HepG2 (cell line): ENCODE measurements around the gene CHID1. TPM values are rescaled to one million over a fixed set of nuclear protein-coding genes. Genes with fewer than 3 reads are reported as not detected.

Source experiments
- CEBPZ ChIP-seq: IDR thresholded peaks from 2 replicates; pipeline ENCODE4 v1.6.1; 2012; ENCODE audit warnings: low read length, improper control_type of control experiment
- ETS1 ChIP-seq: sonication (generic); formaldehyde crosslinking; IDR thresholded peaks from 2 replicates; pipeline ENCODE4 v1.4.0; 2020; ENCODE audit warnings: missing genetic modification reagents
- NPAS2 ChIP-seq: sonication (generic); formaldehyde crosslinking; IDR thresholded peaks from 2 replicates; pipeline ENCODE4 v1.8.0; 2022; ENCODE audit warnings: mild to moderate bottlenecking, missing genetic modification reagents, borderline replicate concordance
- ZNF230 ChIP-seq: sonication (generic); formaldehyde crosslinking; IDR thresholded peaks from 2 replicates; pipeline ENCODE4 v1.4.0; 2020; ENCODE audit warnings: mild to moderate bottlenecking, missing genetic modification reagents
- ZNF256 ChIP-seq: sonication (generic); formaldehyde crosslinking; conservative IDR thresholded peaks from 2 replicates; pipeline ENCODE4 v1.4.0; 2020; ENCODE audit warnings: missing genetic modification reagents
- ZNF619 ChIP-seq: sonication (generic); formaldehyde crosslinking; IDR thresholded peaks from 2 replicates; pipeline ENCODE4 v1.4.0; 2020; ENCODE audit warnings: mild to moderate bottlenecking, missing genetic modification reagents
- polyA plus RNA-seq, 8 experiments: library from polyadenylated mRNA; depleted of rRNA in 3 of 8; stranded (reverse) in 7 of 8; unstranded in 1 of 8; fragments of >200 nt; fragmentation: Illumina TruSeq in 4 of 8; extraction: Trizol in 4 of 8; gene quantifications; 2 replicates each; pipeline versions ENCODE4 v1.2.1 to v1.2.3, GENCODE V29; 2011 to 2016; ENCODE audit warnings: low read depth in 4 of 8, missing spikeins in 1 of 8, mixed read lengths in 1 of 8; ENCODE audit not compliant: insufficient read depth in 1 of 8
- total RNA-seq, 5 experiments: library from RNA; depleted of rRNA; stranded (reverse); fragments of >200 nt; fragmentation: Illumina TruSeq; extraction: Trizol; gene quantifications; 2 replicates each; pipeline ENCODE4 v1.2.3, GENCODE V29; 2016; ENCODE audit warnings: low read depth in 1 of 5
- TF ChIP-seq, protein P1 (sequence below): sonication (generic); formaldehyde crosslinking; IDR thresholded peaks from 2 replicates; pipeline ENCODE4 v1.9.0; 2021; ENCODE audit warnings: missing genetic modification reagents, borderline replicate concordance
- TF ChIP-seq, protein P2 (sequence below): sonication (generic); formaldehyde crosslinking; IDR thresholded peaks from 2 replicates; pipeline ENCODE4 v1.9.0; 2021; ENCODE audit warnings: mild to moderate bottlenecking, missing genetic modification reagents
- TF ChIP-seq, protein P3 (sequence below): sonication (generic); formaldehyde crosslinking; IDR thresholded peaks from 2 replicates; pipeline ENCODE4 v1.8.0; 2022; ENCODE audit warnings: mild to moderate bottlenecking, missing genetic modification reagents
- TF ChIP-seq, protein P4 (sequence below): sonication (generic); formaldehyde crosslinking; IDR thresholded peaks from 2 replicates; pipeline ENCODE4 v1.9.0; 2021; ENCODE audit warnings: missing genetic modification reagents, borderline replicate concordance

Gene CHID1
- total and polyA plus RNA-seq, 2 of the 13 experiments (the other 11 are each of a cell fraction or from before 2014, with no cell fraction given): 65.1 to 93.6 TPM

DNA sequence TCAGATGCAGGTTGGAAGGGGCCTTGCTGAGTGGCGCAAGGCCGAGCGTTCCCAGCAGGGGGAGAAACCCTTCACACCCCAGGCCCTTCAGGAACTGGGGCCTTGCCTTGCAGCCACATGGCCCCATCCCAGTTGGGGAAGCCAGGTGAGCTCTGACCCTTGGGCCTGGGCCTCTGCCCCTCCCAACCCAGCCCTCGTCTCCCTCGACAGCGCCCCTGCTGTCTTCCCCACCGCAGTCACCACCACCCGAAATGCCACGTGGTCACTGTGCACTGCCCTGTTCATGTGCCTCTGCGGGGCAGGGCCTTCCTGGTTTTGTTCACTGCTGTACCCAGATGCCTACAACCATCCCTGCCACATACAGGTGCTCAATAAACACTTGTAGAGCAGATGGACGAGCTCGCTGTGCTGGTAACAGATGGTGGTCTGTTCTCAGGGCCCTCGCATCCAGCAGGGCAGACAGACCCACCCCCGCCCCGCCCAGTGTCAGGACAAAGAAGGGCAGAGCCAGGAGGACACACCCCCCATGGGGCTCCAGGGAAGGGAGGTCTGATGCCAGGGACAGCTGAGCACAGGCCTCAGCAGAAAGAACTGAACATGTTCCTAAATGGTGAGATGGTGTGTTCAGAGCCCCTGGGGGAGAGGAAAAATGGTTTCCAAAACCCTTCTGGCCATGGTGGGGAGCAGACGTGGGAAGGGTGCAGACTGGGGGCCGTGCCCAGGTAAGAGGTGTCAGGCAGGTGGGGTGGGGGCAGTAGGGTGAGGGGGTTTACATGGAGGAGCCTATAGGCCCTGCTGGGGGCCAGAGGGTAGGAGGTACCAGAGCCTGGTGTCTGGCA lies 72.0 kb downstream of the CHID1 start (continued):
- TF ChIP-seq, protein P1, sequence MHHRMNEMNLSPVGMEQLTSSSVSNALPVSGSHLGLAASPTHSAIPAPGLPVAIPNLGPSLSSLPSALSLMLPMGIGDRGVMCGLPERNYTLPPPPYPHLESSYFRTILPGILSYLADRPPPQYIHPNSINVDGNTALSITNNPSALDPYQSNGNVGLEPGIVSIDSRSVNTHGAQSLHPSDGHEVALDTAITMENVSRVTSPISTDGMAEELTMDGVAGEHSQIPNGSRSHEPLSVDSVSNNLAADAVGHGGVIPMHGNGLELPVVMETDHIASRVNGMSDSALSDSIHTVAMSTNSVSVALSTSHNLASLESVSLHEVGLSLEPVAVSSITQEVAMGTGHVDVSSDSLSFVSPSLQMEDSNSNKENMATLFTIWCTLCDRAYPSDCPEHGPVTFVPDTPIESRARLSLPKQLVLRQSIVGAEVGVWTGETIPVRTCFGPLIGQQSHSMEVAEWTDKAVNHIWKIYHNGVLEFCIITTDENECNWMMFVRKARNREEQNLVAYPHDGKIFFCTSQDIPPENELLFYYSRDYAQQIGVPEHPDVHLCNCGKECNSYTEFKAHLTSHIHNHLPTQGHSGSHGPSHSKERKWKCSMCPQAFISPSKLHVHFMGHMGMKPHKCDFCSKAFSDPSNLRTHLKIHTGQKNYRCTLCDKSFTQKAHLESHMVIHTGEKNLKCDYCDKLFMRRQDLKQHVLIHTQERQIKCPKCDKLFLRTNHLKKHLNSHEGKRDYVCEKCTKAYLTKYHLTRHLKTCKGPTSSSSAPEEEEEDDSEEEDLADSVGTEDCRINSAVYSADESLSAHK (CRISPR knock-in tag): no peak
- TF ChIP-seq, protein P2, sequence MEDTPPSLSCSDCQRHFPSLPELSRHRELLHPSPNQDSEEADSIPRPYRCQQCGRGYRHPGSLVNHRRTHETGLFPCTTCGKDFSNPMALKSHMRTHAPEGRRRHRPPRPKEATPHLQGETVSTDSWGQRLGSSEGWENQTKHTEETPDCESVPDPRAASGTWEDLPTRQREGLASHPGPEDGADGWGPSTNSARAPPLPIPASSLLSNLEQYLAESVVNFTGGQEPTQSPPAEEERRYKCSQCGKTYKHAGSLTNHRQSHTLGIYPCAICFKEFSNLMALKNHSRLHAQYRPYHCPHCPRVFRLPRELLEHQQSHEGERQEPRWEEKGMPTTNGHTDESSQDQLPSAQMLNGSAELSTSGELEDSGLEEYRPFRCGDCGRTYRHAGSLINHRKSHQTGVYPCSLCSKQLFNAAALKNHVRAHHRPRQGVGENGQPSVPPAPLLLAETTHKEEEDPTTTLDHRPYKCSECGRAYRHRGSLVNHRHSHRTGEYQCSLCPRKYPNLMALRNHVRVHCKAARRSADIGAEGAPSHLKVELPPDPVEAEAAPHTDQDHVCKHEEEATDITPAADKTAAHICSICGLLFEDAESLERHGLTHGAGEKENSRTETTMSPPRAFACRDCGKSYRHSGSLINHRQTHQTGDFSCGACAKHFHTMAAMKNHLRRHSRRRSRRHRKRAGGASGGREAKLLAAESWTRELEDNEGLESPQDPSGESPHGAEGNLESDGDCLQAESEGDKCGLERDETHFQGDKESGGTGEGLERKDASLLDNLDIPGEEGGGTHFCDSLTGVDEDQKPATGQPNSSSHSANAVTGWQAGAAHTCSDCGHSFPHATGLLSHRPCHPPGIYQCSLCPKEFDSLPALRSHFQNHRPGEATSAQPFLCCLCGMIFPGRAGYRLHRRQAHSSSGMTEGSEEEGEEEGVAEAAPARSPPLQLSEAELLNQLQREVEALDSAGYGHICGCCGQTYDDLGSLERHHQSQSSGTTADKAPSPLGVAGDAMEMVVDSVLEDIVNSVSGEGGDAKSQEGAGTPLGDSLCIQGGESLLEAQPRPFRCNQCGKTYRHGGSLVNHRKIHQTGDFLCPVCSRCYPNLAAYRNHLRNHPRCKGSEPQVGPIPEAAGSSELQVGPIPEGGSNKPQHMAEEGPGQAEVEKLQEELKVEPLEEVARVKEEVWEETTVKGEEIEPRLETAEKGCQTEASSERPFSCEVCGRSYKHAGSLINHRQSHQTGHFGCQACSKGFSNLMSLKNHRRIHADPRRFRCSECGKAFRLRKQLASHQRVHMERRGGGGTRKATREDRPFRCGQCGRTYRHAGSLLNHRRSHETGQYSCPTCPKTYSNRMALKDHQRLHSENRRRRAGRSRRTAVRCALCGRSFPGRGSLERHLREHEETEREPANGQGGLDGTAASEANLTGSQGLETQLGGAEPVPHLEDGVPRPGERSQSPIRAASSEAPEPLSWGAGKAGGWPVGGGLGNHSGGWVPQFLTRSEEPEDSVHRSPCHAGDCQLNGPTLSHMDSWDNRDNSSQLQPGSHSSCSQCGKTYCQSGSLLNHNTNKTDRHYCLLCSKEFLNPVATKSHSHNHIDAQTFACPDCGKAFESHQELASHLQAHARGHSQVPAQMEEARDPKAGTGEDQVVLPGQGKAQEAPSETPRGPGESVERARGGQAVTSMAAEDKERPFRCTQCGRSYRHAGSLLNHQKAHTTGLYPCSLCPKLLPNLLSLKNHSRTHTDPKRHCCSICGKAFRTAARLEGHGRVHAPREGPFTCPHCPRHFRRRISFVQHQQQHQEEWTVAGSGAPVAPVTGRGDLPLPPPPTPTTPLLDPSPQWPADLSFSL (CRISPR knock-in tag): no peak
- TF ChIP-seq CEBPZ (no peak), NPAS2 (CRISPR knock-in tag) (no peak), ZNF230 (CRISPR knock-in tag) (0 out of 2 replicates have a peak, but pooled peaks have one; percentile 31), ZNF619 (CRISPR knock-in tag) (peak; percentile 63), ZNF256 (CRISPR knock-in tag) (no peak), ETS1 (CRISPR knock-in tag) (no peak)
- TF ChIP-seq, protein P3, sequence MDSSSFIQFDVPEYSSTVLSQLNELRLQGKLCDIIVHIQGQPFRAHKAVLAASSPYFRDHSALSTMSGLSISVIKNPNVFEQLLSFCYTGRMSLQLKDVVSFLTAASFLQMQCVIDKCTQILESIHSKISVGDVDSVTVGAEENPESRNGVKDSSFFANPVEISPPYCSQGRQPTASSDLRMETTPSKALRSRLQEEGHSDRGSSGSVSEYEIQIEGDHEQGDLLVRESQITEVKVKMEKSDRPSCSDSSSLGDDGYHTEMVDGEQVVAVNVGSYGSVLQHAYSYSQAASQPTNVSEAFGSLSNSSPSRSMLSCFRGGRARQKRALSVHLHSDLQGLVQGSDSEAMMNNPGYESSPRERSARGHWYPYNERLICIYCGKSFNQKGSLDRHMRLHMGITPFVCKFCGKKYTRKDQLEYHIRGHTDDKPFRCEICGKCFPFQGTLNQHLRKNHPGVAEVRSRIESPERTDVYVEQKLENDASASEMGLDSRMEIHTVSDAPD (CRISPR knock-in tag): 0 out of 2 replicates have a peak, but pooled peaks have one; percentile 69
- TF ChIP-seq, protein P4, sequence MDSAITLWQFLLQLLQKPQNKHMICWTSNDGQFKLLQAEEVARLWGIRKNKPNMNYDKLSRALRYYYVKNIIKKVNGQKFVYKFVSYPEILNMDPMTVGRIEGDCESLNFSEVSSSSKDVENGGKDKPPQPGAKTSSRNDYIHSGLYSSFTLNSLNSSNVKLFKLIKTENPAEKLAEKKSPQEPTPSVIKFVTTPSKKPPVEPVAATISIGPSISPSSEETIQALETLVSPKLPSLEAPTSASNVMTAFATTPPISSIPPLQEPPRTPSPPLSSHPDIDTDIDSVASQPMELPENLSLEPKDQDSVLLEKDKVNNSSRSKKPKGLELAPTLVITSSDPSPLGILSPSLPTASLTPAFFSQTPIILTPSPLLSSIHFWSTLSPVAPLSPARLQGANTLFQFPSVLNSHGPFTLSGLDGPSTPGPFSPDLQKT (CRISPR knock-in tag): no peak
